ENCODE data around the gene ZKSCAN7. TPM values are rescaled to one million over a fixed set of nuclear protein-coding genes. Genes with fewer than 3 reads are reported as not detected.

The ZKSCAN7 gene
- total RNA-seq, 1 experiment from 2014 or later = not detected

DNA sequence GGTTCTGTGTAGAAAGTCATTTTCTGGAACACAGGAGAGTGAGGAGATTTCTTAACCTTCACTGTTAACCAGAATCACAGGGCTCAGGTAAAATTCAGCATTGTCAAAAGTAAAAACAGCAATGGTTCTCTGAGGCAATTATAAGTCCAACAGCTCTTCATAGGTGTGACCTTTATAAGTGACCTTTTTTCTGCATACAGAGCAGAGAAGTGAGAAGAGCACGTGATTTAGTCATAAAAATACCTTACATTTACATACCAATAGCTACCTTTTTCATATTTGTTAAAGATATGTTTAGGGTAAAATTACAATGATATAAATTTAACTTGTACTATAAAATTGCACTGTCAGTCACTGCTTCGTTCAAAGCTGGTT is 36.2 kb upstream of the ZKSCAN7 start:
- in situ Hi-C loops (cut with HindIII; ENCODE audit: low pct_unique_long_range_greater_than_20kb, low sequenced_read_pairs) = no loop called here
- Histone ChIP-seq H3K9me3 (ENCODE audit: control insufficient read depth, insufficient read depth, low read depth, low read length) (no peaks in the 10 kb centered on the region), H3K4me1 (ENCODE audit: control insufficient read depth, insufficient read depth, low read length) (no peaks in the 10 kb centered on the region), H3K36me3 (ENCODE audit: control insufficient read depth, insufficient read depth, low read length) (no peaks in the 10 kb centered on the region), H3K4me3 (ENCODE audit: low read depth in 2 of 2, low read length in 2 of 2) (no peak overlapping the region), H3K27me3 (ENCODE audit: control insufficient read depth, insufficient read depth, low read length) (0 out of 2 replicates have a peak, but pooled peaks cover 2% of the 10 kb centered on the region), H3K27ac (ENCODE audit: low read length) (no peak overlapping the region)
- BruUV-seq (replicated peaks) = no TSS peak
- DNase-seq (ENCODE audit: low read depth, low spot score) = no peak
- ATAC-seq = no peak
- CTCF ChIA-PET = no interaction called here
- intact Hi-C loops (cut with micrococcal nuclease; ENCODE audit: unreplicated experiment) = loop anchor here (10.0 kb wide), 1 partner anchor 194 kb away; no protein-coding TSS in a partner anchor
- POLR2A ChIA-PET = no interaction called here
- TF ChIP-seq TCF7L2 (IDR thresholded peaks at IDR 0.05; ENCODE audit: low read depth, low read length) = no peak

DNA sequence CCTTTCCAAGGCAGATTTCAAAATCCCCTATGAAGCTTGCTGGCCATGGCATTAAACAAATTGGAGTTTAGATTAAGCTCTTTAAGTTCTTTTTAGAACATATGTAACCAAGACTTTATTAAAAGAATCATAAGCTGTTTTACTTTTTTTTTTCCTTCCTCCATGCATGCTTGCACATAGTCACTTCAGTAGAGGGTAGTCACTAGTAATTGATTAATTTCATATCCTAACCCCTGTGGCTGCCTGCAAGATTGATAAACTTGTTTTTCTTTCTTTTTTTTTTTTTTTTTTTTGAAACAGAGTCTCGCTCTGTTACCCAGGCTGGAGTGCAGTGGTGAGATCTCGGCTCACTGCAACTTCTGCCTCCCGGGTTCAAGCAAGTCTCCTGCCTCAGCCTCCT is 33.3 kb upstream of the ZKSCAN7 start:
- TF ChIP-seq POLR2AphosphoS5 (IDR thresholded peaks at IDR 0.05; ENCODE audit: low read depth, low read length) (no peak), CTCF (IDR thresholded peaks at IDR 0.05) (no peak), SIN3A (IDR thresholded peaks at IDR 0.05; ENCODE audit: borderline replicate concordance, insufficient read depth, low read depth, low read length) (no peak), REST (IDR thresholded peaks at IDR 0.05; ENCODE audit: insufficient read depth in 1 of 2, low read depth in 2 of 2, low read length in 1 of 2) (no peak), TCF7L2 (IDR thresholded peaks at IDR 0.05; ENCODE audit: low read depth, low read length) (no peak)
- DNase-seq (ENCODE audit: low read depth, low spot score) = no peak
- H3K4me3 ChIP-seq (ENCODE audit: low read depth in 2 of 2, low read length in 2 of 2) = no peak overlapping the region
- H3K36me3 ChIP-seq (ENCODE audit: control insufficient read depth, insufficient read depth, low read length) = no peaks in the 10 kb centered on the region
- ATAC-seq = no peak
- CTCF ChIA-PET = no interaction called here
- no peaks in the 10 kb centered on the region for H3K4me1 ChIP-seq (ENCODE audit: control insufficient read depth, insufficient read depth, low read length)
- intact Hi-C loops (cut with micrococcal nuclease; ENCODE audit: unreplicated experiment) (no loop called here), in situ Hi-C loops (cut with HindIII; ENCODE audit: low pct_unique_long_range_greater_than_20kb, low sequenced_read_pairs) (no loop called here)
- POLR2A ChIA-PET = no interaction called here
- BruUV-seq (replicated peaks) = no TSS peak
- no peak overlapping the region for H3K27ac ChIP-seq (ENCODE audit: low read length)
- H3K9me3 ChIP-seq (ENCODE audit: control insufficient read depth, insufficient read depth, low read depth, low read length) = no peaks in the 10 kb centered on the region
- 0 out of 2 replicates have a peak, but pooled peaks cover 2% of the 10 kb centered on the region for H3K27me3 ChIP-seq (ENCODE audit: control insufficient read depth, insufficient read depth, low read length)

DNA sequence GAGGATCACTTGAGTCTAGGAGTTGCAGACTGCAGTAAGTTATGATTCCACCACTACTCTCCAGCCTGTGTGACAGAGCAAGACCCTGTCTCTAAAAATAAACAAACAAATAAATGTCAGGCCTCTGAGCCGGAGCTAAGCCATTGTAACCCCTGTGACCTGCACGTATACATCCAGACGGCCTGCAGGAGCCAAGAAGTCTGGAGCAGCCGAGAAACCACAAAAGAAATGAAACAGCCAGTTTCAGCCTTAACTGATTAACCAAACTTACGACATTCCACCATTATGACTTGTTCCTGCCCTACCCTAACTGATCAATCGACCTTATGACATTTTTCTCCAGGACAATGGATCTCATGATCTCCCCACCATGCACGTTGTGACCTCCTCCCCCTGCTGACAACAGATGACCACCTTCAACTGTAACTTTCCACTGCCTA is 32.5 kb upstream of the ZKSCAN7 start:
- no peak overlapping the region for H3K27ac ChIP-seq (ENCODE audit: low read length)
- intact Hi-C loops (cut with micrococcal nuclease; ENCODE audit: unreplicated experiment) (no loop called here), in situ Hi-C loops (cut with HindIII; ENCODE audit: low pct_unique_long_range_greater_than_20kb, low sequenced_read_pairs) (no loop called here)
- ChIA-PET POLR2A (no interaction called here), CTCF (no interaction called here)
- no TSS peak for BruUV-seq (replicated peaks)
- H3K36me3 ChIP-seq (ENCODE audit: control insufficient read depth, insufficient read depth, low read length) = no peaks in the 10 kb centered on the region
- H3K27me3 ChIP-seq (ENCODE audit: control insufficient read depth, insufficient read depth, low read length) = 0 out of 2 replicates have a peak, but pooled peaks cover 2% of the 10 kb centered on the region
- no peak for TF ChIP-seq REST (IDR thresholded peaks at IDR 0.05; ENCODE audit: insufficient read depth in 1 of 2, low read depth in 2 of 2, low read length in 1 of 2)
- no peak for TF ChIP-seq CTCF (IDR thresholded peaks at IDR 0.05)
- no peak for TF ChIP-seq SIN3A (IDR thresholded peaks at IDR 0.05; ENCODE audit: borderline replicate concordance, insufficient read depth, low read depth, low read length)
- no peak for TF ChIP-seq TCF7L2 (IDR thresholded peaks at IDR 0.05; ENCODE audit: low read depth, low read length)
- TF ChIP-seq POLR2AphosphoS5 (IDR thresholded peaks at IDR 0.05; ENCODE audit: low read depth, low read length) = no peak
- no peak overlapping the region for H3K4me3 ChIP-seq (ENCODE audit: low read depth in 2 of 2, low read length in 2 of 2)
- ATAC-seq (no peak), DNase-seq (ENCODE audit: low read depth, low spot score) (no peak)
- H3K9me3 ChIP-seq (ENCODE audit: control insufficient read depth, insufficient read depth, low read depth, low read length) = no peaks in the 10 kb centered on the region
- no peaks in the 10 kb centered on the region for H3K4me1 ChIP-seq (ENCODE audit: control insufficient read depth, insufficient read depth, low read length)

Measured in Panc1 (cell line).